ENCODE data around the gene SALL2.

DNA sequence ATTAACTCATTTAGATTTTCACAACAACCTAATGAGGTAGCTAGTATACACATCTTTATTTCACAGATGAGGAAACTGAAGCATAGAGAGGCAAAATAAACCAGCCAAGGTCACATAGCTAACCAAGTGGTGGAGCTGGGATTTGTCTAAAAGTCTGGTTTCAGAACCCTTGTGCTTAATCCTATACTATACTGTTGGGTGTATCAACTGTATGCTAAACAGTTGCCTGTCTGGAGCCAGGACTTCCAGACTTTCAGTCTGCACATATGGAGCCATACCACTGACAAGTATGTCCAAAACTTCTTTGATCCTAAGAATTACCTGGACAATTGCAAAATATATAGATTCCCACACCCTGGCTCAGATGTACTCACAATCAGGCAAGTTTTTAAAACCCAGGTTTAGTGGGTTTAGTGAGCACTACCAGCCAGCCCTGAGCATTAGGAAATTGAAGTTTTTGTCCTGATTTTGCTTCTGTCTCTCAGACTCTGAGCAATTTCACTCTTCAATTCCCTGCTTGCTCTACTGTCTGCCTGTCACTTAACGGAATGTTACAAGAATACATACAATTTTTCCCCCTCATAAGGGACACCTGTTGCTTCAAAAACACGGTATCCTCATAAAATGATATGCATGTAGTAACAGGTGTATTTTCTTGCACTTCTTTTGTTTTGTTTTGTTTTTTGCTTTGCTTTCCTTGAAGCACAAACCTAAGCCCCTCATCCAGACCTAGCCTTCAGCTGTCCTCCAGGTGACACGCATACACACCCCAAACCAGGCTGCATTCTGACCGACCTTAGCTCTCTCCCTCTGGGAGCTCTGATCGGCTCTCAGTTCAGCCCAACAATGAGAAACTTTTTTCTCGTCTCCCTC, 9.6 kb upstream of the SALL2 start:
- TF ChIP-seq HNF4A (conservative IDR thresholded peaks at IDR 0.05) (no peak), YY1 (IDR thresholded peaks at IDR 0.05) (no peak), SP1 (IDR thresholded peaks at IDR 0.05) (no peak), TAF1 (conservative IDR thresholded peaks at IDR 0.05) (no peak), RXRA (IDR thresholded peaks at IDR 0.05) (no peak), JUND (IDR thresholded peaks at IDR 0.05) (no peak), RAD21 (IDR thresholded peaks at IDR 0.05) (no peak)
- TF ChIP-seq, protein P1, sequence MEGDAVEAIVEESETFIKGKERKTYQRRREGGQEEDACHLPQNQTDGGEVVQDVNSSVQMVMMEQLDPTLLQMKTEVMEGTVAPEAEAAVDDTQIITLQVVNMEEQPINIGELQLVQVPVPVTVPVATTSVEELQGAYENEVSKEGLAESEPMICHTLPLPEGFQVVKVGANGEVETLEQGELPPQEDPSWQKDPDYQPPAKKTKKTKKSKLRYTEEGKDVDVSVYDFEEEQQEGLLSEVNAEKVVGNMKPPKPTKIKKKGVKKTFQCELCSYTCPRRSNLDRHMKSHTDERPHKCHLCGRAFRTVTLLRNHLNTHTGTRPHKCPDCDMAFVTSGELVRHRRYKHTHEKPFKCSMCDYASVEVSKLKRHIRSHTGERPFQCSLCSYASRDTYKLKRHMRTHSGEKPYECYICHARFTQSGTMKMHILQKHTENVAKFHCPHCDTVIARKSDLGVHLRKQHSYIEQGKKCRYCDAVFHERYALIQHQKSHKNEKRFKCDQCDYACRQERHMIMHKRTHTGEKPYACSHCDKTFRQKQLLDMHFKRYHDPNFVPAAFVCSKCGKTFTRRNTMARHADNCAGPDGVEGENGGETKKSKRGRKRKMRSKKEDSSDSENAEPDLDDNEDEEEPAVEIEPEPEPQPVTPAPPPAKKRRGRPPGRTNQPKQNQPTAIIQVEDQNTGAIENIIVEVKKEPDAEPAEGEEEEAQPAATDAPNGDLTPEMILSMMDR (IDR thresholded peaks at IDR 0.05; ENCODE audit: low read depth, low read length, missing input control): no peak
- TF ChIP-seq, protein P2, sequence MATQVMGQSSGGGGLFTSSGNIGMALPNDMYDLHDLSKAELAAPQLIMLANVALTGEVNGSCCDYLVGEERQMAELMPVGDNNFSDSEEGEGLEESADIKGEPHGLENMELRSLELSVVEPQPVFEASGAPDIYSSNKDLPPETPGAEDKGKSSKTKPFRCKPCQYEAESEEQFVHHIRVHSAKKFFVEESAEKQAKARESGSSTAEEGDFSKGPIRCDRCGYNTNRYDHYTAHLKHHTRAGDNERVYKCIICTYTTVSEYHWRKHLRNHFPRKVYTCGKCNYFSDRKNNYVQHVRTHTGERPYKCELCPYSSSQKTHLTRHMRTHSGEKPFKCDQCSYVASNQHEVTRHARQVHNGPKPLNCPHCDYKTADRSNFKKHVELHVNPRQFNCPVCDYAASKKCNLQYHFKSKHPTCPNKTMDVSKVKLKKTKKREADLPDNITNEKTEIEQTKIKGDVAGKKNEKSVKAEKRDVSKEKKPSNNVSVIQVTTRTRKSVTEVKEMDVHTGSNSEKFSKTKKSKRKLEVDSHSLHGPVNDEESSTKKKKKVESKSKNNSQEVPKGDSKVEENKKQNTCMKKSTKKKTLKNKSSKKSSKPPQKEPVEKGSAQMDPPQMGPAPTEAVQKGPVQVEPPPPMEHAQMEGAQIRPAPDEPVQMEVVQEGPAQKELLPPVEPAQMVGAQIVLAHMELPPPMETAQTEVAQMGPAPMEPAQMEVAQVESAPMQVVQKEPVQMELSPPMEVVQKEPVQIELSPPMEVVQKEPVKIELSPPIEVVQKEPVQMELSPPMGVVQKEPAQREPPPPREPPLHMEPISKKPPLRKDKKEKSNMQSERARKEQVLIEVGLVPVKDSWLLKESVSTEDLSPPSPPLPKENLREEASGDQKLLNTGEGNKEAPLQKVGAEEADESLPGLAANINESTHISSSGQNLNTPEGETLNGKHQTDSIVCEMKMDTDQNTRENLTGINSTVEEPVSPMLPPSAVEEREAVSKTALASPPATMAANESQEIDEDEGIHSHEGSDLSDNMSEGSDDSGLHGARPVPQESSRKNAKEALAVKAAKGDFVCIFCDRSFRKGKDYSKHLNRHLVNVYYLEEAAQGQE (IDR thresholded peaks at IDR 0.05): no peak

Data from liver (tissue), 3 donors.